K562 (cell line): ENCODE data around the gene CCDC32. TPM values are rescaled to one million over a fixed set of nuclear protein-coding genes. Genes with fewer than 3 reads are reported as not detected.

Experiments
- DNMT1 ChIP-seq: fragments of 450-650 bp; IDR thresholded peaks from 2 replicates; pipeline ENCODE4 v1.6.1; 2016; ENCODE audit warnings: antibody characterized with exemption, mild to moderate bottlenecking
- EGR1 ChIP-seq: fragments of 450-650 bp; conservative IDR thresholded peaks from 2 replicates; pipeline ENCODE4 v1.6.1; 2017; ENCODE audit warnings: mild to moderate bottlenecking
- ETV6 ChIP-seq, 3 experiments: fragments of 150-350 bp in 1 of 3; sonication (generic) in 1 of 3; formaldehyde crosslinking in 1 of 3; IDR thresholded peaks; 2 replicates each; pipeline versions ENCODE4 v1.6.1 to v1.8.0; 2014 to 2022; ENCODE audit warnings: borderline replicate concordance in 2 of 3, low read depth in 2 of 3, antibody characterized with exemption in 1 of 3, low read length in 1 of 3, mild to moderate bottlenecking in 1 of 3, missing genetic modification reagents in 1 of 3
- FOSL1 ChIP-seq: fragments of 200-800 bp; sonication (Bioruptor generic); conservative IDR thresholded peaks from 2 replicates; pipeline ENCODE4 v1.6.1; 2016; ENCODE audit warnings: missing genetic modification characterization, missing compliant biosample characterization
- HMG20B ChIP-seq: fragments of 250-450 bp; sonication (Bioruptor Pico); IDR thresholded peaks from 2 replicates; pipeline ENCODE4 v1.5.0; 2021; ENCODE audit warnings: mild to moderate bottlenecking
- MCM7 ChIP-seq, 2 experiments: fragments of 450-650 bp; IDR thresholded peaks; 2 replicates each; pipeline ENCODE4 v1.6.1; 2016 to 2018
- MECOM ChIP-seq: fragments of 250-450 bp; sonication (Bioruptor Pico); IDR thresholded peaks from 2 replicates; pipeline ENCODE4 v1.8.0; 2022; ENCODE audit warnings: inconsistent platforms
- MTA1 ChIP-seq: fragments of 450-650 bp; IDR thresholded peaks from 2 replicates; pipeline ENCODE4 v1.6.1; 2017; ENCODE audit warnings: borderline replicate concordance
- MYBL2 ChIP-seq, 2 experiments: fragments of 450-650 bp in 1 of 2; sonication (generic) in 1 of 2; formaldehyde crosslinking in 1 of 2; IDR thresholded peaks; 2 replicates each; pipeline versions ENCODE4 v1.6.1 to v1.8.1; 2017 to 2022; ENCODE audit warnings: borderline replicate concordance in 1 of 2, inconsistent platforms in 1 of 2, low read depth in 1 of 2, mild to moderate bottlenecking in 1 of 2, missing genetic modification reagents in 1 of 2, moderate library complexity in 1 of 2
- NR2C2 ChIP-seq, 2 experiments: fragments of 200-800 bp in 1 of 2; sonication (Bioruptor generic) in 1 of 2; sonication (generic) in 1 of 2; formaldehyde crosslinking in 1 of 2; IDR thresholded peaks; 2 replicates each; pipeline versions ENCODE4 v1.6.1 to v1.8.0; 2016 to 2022; ENCODE audit warnings: mild to moderate bottlenecking in 1 of 2, missing compliant biosample characterization in 1 of 2, missing genetic modification characterization in 1 of 2, missing genetic modification reagents in 1 of 2
- NRF1 ChIP-seq, 2 experiments: fragments of 450-650 bp; IDR thresholded peaks in 1 of 2; conservative IDR thresholded peaks in 1 of 2; 2 replicates each; pipeline ENCODE4 v1.6.1; 2014; ENCODE audit warnings: mild to moderate bottlenecking in 2 of 2
- RBM15 ChIP-seq: fragments of 200-400 bp; formaldehyde crosslinking; IDR thresholded peaks from 2 replicates; pipeline ENCODE4 v1.6.1; 2018; ENCODE audit warnings: mild to moderate bottlenecking, low read length, moderate library complexity; ENCODE audit not compliant: insufficient read depth
- SMARCA5 ChIP-seq: fragments of 450-650 bp; IDR thresholded peaks from 2 replicates; pipeline ENCODE4 v1.6.1; 2016
- SMC3 ChIP-seq: conservative IDR thresholded peaks from 2 replicates; pipeline ENCODE4 v1.6.1; 2011; ENCODE audit warnings: low read depth, low read length, improper control_type of control experiment; ENCODE audit not compliant: insufficient read depth
- SRSF3 ChIP-seq: fragments of 200-400 bp; formaldehyde crosslinking; IDR thresholded peaks from 2 replicates; pipeline ENCODE4 v1.6.1; 2016; ENCODE audit warnings: mild to moderate bottlenecking, low read length, moderate library complexity; ENCODE audit not compliant: insufficient read depth
- TAL1 ChIP-seq: fragments of 450-650 bp; IDR thresholded peaks from 2 replicates; pipeline ENCODE4 v1.6.1; 2016; ENCODE audit warnings: mild to moderate bottlenecking
- TRIM28 ChIP-seq: fragments of 450-650 bp; IDR thresholded peaks from 2 replicates; pipeline ENCODE4 v1.6.1; 2017
- YBX1 ChIP-seq: fragments of 450-650 bp; IDR thresholded peaks from 2 replicates; pipeline ENCODE4 v1.7.1; 2016; ENCODE audit warnings: mild to moderate bottlenecking
- ZNF146 ChIP-seq: IDR thresholded peaks from one replicate; pipeline ENCODE4 v1.6.1; 2018; ENCODE audit warnings: missing compliant biosample characterization; ENCODE audit not compliant: unreplicated experiment
- polyA plus RNA-seq, 8 experiments: library from polyadenylated mRNA; depleted of rRNA in 4 of 8; stranded (reverse) in 5 of 8; unstranded in 3 of 8; fragments of >200 nt; fragmentation: Nextera tagmentation in 2 of 8; fragmentation: Illumina TruSeq in 1 of 8; extraction: Ambion mirVana in 2 of 8; extraction: Trizol in 1 of 8; gene quantifications; 2 replicates each; pipeline versions ENCODE4 v1.2.1 to v1.2.3, GENCODE V29; 2011 to 2014; ENCODE audit warnings: inconsistent platforms in 1 of 8, missing spikeins in 1 of 8
- total RNA-seq, 7 experiments: library from RNA; depleted of rRNA in 6 of 7; stranded (reverse); fragments of >200 nt in 6 of 7; fragmentation: Illumina TruSeq in 2 of 7; extraction: Trizol in 2 of 7; gene quantifications; 2 replicates each; pipeline versions ENCODE4 v1.2.1 to v1.2.3, GENCODE V29; 2011 to 2021; ENCODE audit warnings: low replicate concordance in 1 of 7
- TF ChIP-seq, protein P1 (sequence below), 2 experiments: fragments of 200-800 bp in 1 of 2; sonication (Bioruptor generic) in 1 of 2; sonication (generic) in 1 of 2; formaldehyde crosslinking in 1 of 2; IDR thresholded peaks in 1 of 2; conservative IDR thresholded peaks in 1 of 2; 2 replicates each; pipeline versions ENCODE4 v1.5.0 to v1.6.1; 2016 to 2020; ENCODE audit warnings: missing compliant biosample characterization in 1 of 2, missing genetic modification characterization in 1 of 2, missing genetic modification reagents in 1 of 2
- TF ChIP-seq, protein P2 (sequence below): sonication (generic); formaldehyde crosslinking; IDR thresholded peaks from 2 replicates; pipeline ENCODE4 v1.8.0; 2022; ENCODE audit warnings: missing genetic modification reagents, mild to moderate bottlenecking, moderate library complexity, borderline replicate concordance
- TF ChIP-seq, protein P3 (sequence below): sonication (generic); formaldehyde crosslinking; IDR thresholded peaks from 2 replicates; pipeline ENCODE4 v1.8.0; 2022; ENCODE audit warnings: mild to moderate bottlenecking, missing genetic modification reagents

The CCDC32 gene
- total and polyA plus RNA-seq, 9 of the 15 experiments (the other 6 are each of a cell fraction or from before 2014, with no cell fraction given), result 22.2 to 94.8 (median 37.1) TPM

DNA sequence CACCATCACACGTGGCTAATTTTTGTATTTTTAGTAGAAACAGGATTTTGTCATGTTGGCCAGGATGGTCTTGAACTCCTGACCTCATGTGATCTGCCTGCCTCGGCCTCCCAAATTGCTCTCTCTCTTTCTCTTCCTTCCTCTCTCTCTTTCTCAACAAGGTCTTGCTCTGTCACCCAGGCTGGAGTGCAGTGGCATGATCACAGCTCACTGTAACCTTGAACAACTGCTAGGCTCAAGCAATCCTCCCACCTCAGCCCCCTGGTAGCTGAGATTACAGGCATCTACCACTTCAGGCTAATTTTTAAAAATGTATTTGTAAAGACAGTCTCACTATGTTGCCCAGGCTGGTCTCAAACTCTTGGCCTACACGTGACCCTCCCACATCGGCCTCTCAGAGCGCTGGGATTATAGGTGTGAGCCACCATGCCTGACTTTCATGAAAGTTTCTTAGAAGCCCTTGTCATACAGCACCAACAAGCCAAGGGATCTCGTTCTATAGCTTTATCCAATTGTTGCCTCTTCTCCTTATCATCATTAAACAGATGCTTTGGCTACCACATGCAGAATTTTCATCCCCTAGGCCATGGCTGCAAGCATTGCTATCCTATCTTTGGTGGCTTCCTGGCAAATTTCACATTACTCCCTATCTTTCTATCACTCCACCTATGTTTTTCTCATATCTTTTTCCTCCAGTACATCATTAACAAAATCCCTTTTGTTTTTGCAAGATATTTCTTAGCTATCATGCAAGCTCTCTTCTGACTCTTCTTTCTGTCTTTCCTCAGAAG lies 5.7 kb downstream of the CCDC32 start (continued):
- TF ChIP-seq NR2C2 (CRISPR knock-in tag; IDR thresholded peaks at IDR 0.05), result no peak
- no peak for TF ChIP-seq NR2C2 (tag; IDR thresholded peaks at IDR 0.05)
- peak; percentile 82 for TF ChIP-seq MECOM (CRISPR knock-in tag)
- no peak for TF ChIP-seq YBX1
- TF ChIP-seq FOSL1 (tag), result peak; percentile 59
- TF ChIP-seq TAL1, result peak; percentile 98
- no peak for TF ChIP-seq HMG20B
- no peak for TF ChIP-seq RBM15
- TF ChIP-seq MYBL2 (IDR thresholded peaks at IDR 0.05; ENCODE audit: low read depth), result no peak
- no peak for TF ChIP-seq MYBL2 (CRISPR knock-in tag; IDR thresholded peaks at IDR 0.05; ENCODE audit: borderline replicate concordance)
- peak; percentile 67; the same call in 1 of the 2 replicates for TF ChIP-seq SMARCA5
- no peak for TF ChIP-seq SMC3
- no peak for TF ChIP-seq ETV6 (IDR thresholded peaks at IDR 0.05; ENCODE audit: borderline replicate concordance in 1 of 2, low read depth in 2 of 2, low read length in 1 of 2)
- TF ChIP-seq ETV6 (CRISPR knock-in tag; IDR thresholded peaks at IDR 0.05; ENCODE audit: borderline replicate concordance), result no peak
- TF ChIP-seq, protein P1, sequence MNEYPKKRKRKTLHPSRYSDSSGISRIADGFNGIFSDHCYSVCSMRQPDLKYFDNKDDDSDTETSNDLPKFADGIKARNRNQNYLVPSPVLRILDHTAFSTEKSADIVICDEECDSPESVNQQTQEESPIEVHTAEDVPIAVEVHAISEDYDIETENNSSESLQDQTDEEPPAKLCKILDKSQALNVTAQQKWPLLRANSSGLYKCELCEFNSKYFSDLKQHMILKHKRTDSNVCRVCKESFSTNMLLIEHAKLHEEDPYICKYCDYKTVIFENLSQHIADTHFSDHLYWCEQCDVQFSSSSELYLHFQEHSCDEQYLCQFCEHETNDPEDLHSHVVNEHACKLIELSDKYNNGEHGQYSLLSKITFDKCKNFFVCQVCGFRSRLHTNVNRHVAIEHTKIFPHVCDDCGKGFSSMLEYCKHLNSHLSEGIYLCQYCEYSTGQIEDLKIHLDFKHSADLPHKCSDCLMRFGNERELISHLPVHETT (CRISPR knock-in tag; conservative IDR thresholded peaks at IDR 0.05 in 1 of 2, IDR thresholded peaks at IDR 0.05 in 1 of 2), result no peak; a peak in 1 of 4 replicates
- no peak for TF ChIP-seq DNMT1
- TF ChIP-seq MTA1, result peak; percentile 61; the same call in 1 of the 2 replicates
- no peak for TF ChIP-seq SRSF3
- TF ChIP-seq EGR1, result no peak; the same call in 1 of the 2 replicates
- TF ChIP-seq, protein P2, sequence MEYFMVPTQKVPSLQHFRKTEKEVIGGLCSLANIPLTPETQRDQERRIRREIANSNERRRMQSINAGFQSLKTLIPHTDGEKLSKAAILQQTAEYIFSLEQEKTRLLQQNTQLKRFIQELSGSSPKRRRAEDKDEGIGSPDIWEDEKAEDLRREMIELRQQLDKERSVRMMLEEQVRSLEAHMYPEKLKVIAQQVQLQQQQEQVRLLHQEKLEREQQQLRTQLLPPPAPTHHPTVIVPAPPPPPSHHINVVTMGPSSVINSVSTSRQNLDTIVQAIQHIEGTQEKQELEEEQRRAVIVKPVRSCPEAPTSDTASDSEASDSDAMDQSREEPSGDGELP (CRISPR knock-in tag), result peak; percentile 41
- peak in 1 of 2 experiments; percentile 38; a peak in 2 of 4 replicates for TF ChIP-seq NRF1 (conservative IDR thresholded peaks at IDR 0.05 in 1 of 2, IDR thresholded peaks at IDR 0.05 in 1 of 2)
- TF ChIP-seq MCM7 (IDR thresholded peaks at IDR 0.05), result no peak
- no peak for TF ChIP-seq ZNF146 (CRISPR knock-in tag)
- TF ChIP-seq TRIM28, result no peak
- TF ChIP-seq, protein P3, sequence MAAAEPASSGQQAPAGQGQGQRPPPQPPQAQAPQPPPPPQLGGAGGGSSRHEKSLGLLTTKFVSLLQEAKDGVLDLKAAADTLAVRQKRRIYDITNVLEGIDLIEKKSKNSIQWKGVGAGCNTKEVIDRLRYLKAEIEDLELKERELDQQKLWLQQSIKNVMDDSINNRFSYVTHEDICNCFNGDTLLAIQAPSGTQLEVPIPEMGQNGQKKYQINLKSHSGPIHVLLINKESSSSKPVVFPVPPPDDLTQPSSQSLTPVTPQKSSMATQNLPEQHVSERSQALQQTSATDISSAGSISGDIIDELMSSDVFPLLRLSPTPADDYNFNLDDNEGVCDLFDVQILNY, result no peak
